Caco-2 (cell line): ENCODE measurements around the gene FASN. TPM values are rescaled to one million over a fixed set of nuclear protein-coding genes. Genes with fewer than 3 reads are reported as not detected.

Source experiments
- BruUV-seq: library from RNA; stranded (reverse); fragments of 400-500 nt; replicated peaks from 2 replicates; lab custom pipeline; 2021; lab: Mats Ljungman, UMichigan
- CTCF ChIA-PET: fragments of 300-600 bp; sonication (Branson Sonifier 250); formaldehyde crosslinking; loops from one replicate; lab custom pipeline; 2022; ENCODE audit warnings: antibody characterized with exemption; lab: Charles Lee
- POLR2A ChIA-PET: fragments of 300-600 bp; sonication (Branson Sonifier 250); formaldehyde crosslinking; loops from one replicate; lab custom pipeline; 2022; ENCODE audit warnings: antibody characterized with exemption; lab: Charles Lee
- DNase-seq, 2 experiments: peaks; one replicate each; pipeline versions ENCODE4 v3.0.0 to v3.0.0-alpha.2; 2020 to 2022
- H3K27me3 ChIP-seq: replicated peaks from 2 replicates; pipeline ENCODE4 v1.6.0; 2011; ENCODE audit warnings: low read length; ENCODE audit not compliant: control insufficient read depth, insufficient read depth
- H3K36me3 ChIP-seq: 2 replicates; pipeline ENCODE4 v1.5.1; 2011; ENCODE audit warnings: low read length; ENCODE audit not compliant: control insufficient read depth, insufficient read depth
- H3K4me1 ChIP-seq: fragments of 250-450 bp; sonication (Bioruptor Pico); 2 replicates; pipeline ENCODE4 v1.5.1; 2020; ENCODE audit warnings: mild to moderate bottlenecking
- H3K4me3 ChIP-seq: 2 replicates; pipeline ENCODE4 v1.5.1; 2011; ENCODE audit warnings: low read depth, mild to moderate bottlenecking, control low read depth, low read length
- H3K9me3 ChIP-seq: fragments of 250-450 bp; sonication (Bioruptor Pico); 2 replicates; pipeline ENCODE4 v1.5.1; 2020; ENCODE audit warnings: mild to moderate bottlenecking, moderate library complexity
- H3K27ac Mint-ChIP-seq: one replicate; pipeline ENCODE4 v1.8.0; 2022; ENCODE audit warnings: mixed read lengths; ENCODE audit not compliant: unreplicated experiment
- H3K27me3 Mint-ChIP-seq: one replicate; pipeline ENCODE4 v1.8.0; 2022; ENCODE audit warnings: mixed read lengths; ENCODE audit not compliant: insufficient read depth, unreplicated experiment
- H3K36me3 Mint-ChIP-seq: one replicate; pipeline ENCODE4 v1.8.0; 2022; ENCODE audit warnings: mild to moderate bottlenecking, mixed read lengths; ENCODE audit not compliant: insufficient read depth, unreplicated experiment
- H3K4me1 Mint-ChIP-seq: one replicate; pipeline ENCODE4 v1.8.0; 2022; ENCODE audit warnings: low read depth, mixed read lengths; ENCODE audit not compliant: unreplicated experiment
- H3K4me3 Mint-ChIP-seq: one replicate; pipeline ENCODE4 v1.8.0; 2022; ENCODE audit warnings: mild to moderate bottlenecking, moderate library complexity, mixed read lengths; ENCODE audit not compliant: unreplicated experiment
- H3K9me3 Mint-ChIP-seq: one replicate; pipeline ENCODE4 v1.8.0; 2022; ENCODE audit warnings: mixed read lengths; ENCODE audit not compliant: unreplicated experiment
- intact Hi-C: fragments of 100-400 bp; cut with micrococcal nuclease; formaldehyde crosslinking; loops from one replicate; pipeline ENCODE4 v1.10.0; 2022; ENCODE audit not compliant: unreplicated experiment
- total RNA-seq: library from RNA; stranded (reverse); gene quantifications from 2 replicates; pipeline ENCODE4 v1.2.3, GENCODE V29; 2022
- TF ChIP-seq, protein P1 (sequence below), 2 experiments: fragments of 200-600 bp in 1 of 2; IDR thresholded peaks; 1 replicate in 1 of 2; 2 replicates in 1 of 2; pipeline versions ENCODE4 v1.5.1 to v1.8.0; 2011 to 2022; ENCODE audit warnings: antibody characterized with exemption in 1 of 2, control low read depth in 1 of 2, inconsistent platforms in 1 of 2, low read depth in 1 of 2, low read length in 1 of 2, mild to moderate bottlenecking in 1 of 2, moderate library complexity in 1 of 2; ENCODE audit not compliant: insufficient read depth in 1 of 2, severe bottlenecking in 1 of 2, unreplicated experiment in 1 of 2

FASN gene
- total RNA-seq, 1 experiment from 2014 or later = 330 TPM

DNA sequence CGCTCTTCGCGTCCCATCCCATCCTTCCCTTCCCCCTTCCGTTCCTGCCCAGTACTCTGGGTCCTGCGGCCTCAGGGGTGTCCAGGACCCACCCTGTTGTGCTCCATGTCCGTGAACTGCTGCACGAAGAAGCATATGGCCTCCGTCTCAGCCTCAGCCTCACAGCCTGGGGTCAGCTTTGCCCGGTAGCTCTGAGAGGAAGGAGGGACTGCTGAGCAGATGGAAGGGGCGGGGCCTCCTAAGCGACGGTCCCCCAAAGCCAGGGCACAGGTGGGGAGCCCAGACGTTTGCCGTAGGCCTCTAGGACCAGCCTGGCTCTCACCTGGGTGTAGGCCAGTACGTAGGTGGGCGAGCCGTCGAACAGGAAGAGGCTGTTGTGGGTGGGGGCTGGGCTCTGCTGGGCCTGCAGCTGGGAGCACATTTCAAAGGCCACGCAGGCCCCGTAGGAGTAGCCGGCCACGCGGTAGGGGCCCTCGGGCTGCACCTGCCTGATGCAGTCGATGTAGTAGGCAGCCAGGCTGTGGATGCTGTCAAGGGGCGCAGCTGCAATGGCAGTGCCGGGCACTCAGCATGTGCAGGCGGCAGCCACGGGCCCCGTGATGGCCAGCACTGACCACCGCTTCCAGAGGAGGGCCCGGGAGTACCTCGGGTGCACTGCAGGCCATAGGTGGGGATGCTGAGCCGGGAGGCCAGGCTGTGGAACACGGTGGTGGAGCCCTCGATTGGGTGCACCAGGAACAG lies 17.8 kb downstream of the FASN start:
- ChIA-PET CTCF (interaction anchor here (0.6 kb wide), 1 partner anchor 40 kb away, joined by 3 read pairs; no protein-coding TSS in a partner anchor), POLR2A (interaction anchor here (0.6 kb wide), 1 partner anchor 163 kb away, joined by 4 read pairs; no protein-coding TSS in a partner anchor)
- Mint-ChIP-seq H3K36me3 (peaks cover 89% of the 10 kb centered on the region), H3K27ac (no peak overlapping the region), H3K9me3 (no peaks in the 10 kb centered on the region), H3K4me1 (no peaks in the 10 kb centered on the region), H3K27me3 (no peaks in the 10 kb centered on the region), H3K4me3 (no peak overlapping the region)
- no peak for DNase-seq
- H3K4me1 ChIP-seq = no peaks in the 10 kb centered on the region
- no peak overlapping the region for H3K4me3 ChIP-seq
- no peaks in the 10 kb centered on the region for H3K9me3 ChIP-seq
- TF ChIP-seq, protein P1, sequence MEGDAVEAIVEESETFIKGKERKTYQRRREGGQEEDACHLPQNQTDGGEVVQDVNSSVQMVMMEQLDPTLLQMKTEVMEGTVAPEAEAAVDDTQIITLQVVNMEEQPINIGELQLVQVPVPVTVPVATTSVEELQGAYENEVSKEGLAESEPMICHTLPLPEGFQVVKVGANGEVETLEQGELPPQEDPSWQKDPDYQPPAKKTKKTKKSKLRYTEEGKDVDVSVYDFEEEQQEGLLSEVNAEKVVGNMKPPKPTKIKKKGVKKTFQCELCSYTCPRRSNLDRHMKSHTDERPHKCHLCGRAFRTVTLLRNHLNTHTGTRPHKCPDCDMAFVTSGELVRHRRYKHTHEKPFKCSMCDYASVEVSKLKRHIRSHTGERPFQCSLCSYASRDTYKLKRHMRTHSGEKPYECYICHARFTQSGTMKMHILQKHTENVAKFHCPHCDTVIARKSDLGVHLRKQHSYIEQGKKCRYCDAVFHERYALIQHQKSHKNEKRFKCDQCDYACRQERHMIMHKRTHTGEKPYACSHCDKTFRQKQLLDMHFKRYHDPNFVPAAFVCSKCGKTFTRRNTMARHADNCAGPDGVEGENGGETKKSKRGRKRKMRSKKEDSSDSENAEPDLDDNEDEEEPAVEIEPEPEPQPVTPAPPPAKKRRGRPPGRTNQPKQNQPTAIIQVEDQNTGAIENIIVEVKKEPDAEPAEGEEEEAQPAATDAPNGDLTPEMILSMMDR (IDR thresholded peaks at IDR 0.05; ENCODE audit: insufficient read depth in 1 of 2, low read depth in 1 of 2, low read length in 1 of 2, severe bottlenecking in 1 of 2, unreplicated experiment in 1 of 2) = no peak
- intact Hi-C loops = no loop called here
- no peaks in the 10 kb centered on the region for H3K27me3 ChIP-seq
- peaks cover 2% of the 10 kb centered on the region; the same call in 1 of the 2 replicates for H3K36me3 ChIP-seq
- no TSS peak for BruUV-seq

DNA sequence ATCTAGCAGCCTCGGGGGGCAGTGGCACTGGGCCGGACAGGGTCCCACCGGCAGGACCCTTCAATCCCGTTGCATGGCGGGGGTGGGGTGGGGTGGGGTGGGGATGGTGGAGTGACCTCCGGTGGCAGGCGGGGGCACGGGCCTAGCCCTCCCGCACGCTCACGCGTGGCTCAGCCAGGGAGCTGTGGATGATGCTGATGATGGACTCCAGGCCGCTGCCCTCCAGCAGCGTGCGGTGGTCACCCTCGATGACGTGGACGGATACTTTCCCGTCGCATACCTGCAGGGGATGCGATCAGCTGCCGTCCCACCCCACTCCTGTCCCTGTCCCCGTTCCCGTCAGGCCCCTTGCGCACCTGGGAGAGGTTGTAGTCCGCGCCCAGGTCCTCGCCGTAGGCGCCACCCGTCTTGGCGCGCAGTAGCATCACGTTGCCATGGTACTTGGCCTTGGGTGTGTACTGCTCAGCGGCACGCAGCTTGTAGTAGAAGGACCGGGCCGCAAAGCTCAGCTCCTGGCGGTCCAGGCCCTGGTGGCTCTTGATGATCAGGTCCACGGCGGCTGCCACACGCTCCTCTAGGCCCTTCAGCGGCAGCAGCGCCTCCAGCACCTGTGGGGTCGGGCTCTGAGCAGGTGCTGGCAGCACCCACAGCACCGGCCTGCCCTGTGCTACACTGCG lies 18.9 kb downstream of the FASN start:
- no peaks in the 10 kb centered on the region for H3K9me3 Mint-ChIP-seq
- intact Hi-C loops = no loop called here
- H3K27me3 ChIP-seq = no peaks in the 10 kb centered on the region
- no peak for DNase-seq
- TF ChIP-seq, protein P1 (IDR thresholded peaks at IDR 0.05; ENCODE audit: insufficient read depth in 1 of 2, low read depth in 1 of 2, low read length in 1 of 2, severe bottlenecking in 1 of 2, unreplicated experiment in 1 of 2) = no peak
- no peaks in the 10 kb centered on the region for H3K4me1 Mint-ChIP-seq
- no peak overlapping the region for H3K27ac Mint-ChIP-seq
- no peaks in the 10 kb centered on the region for H3K27me3 Mint-ChIP-seq
- H3K36me3 ChIP-seq = peaks cover under 1% of the 10 kb centered on the region; the same call in 1 of the 2 replicates
- H3K4me1 ChIP-seq = no peaks in the 10 kb centered on the region
- no peaks in the 10 kb centered on the region for H3K9me3 ChIP-seq
- POLR2A ChIA-PET = interaction anchor here (0.6 kb wide), 1 partner anchor 162 kb away, joined by 4 read pairs; no protein-coding TSS in a partner anchor
- peaks cover 88% of the 10 kb centered on the region for H3K36me3 Mint-ChIP-seq
- BruUV-seq = no TSS peak
- no peak overlapping the region for H3K4me3 ChIP-seq
- no peak overlapping the region for H3K4me3 Mint-ChIP-seq
- CTCF ChIA-PET = interaction anchor here (0.5 kb wide), 1 partner anchor 20 kb away, joined by 4 read pairs; no protein-coding TSS in a partner anchor

DNA sequence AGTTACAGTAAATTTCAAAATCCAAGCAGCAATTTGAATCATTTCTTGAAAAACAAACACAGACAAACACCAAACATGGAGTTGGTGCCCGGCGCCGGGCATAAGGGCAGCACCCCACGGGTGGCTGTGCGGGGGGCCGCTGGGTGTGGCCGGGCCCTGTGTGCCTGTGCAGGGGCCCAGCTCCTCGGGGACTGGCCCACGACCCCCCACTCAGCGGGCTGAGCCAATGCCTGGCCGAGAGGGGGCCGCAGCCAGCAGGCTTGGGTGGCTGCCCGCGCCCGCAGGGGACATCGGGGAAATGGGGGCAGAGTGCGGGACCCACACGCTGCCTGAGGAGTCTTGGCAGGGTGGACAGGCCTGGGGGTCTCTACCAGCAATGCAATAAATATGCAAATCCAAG lies 19.6 kb downstream of the FASN start:
- Mint-ChIP-seq H3K27me3 (no peaks in the 10 kb centered on the region), H3K36me3 (peaks cover 88% of the 10 kb centered on the region), H3K4me1 (no peaks in the 10 kb centered on the region), H3K9me3 (no peaks in the 10 kb centered on the region), H3K4me3 (no peak overlapping the region), H3K27ac (no peak overlapping the region)
- ChIA-PET CTCF (interaction anchor here (0.5 to 0.9 kb wide), 2 partner anchors 21 to 41 kb away, joined by 4 read pairs; partner anchors contain the start of gene DCXR), POLR2A (no interaction called here)
- DNase-seq = no peak
- BruUV-seq = TSS peak; percentile 26
- Histone ChIP-seq H3K4me1 (no peaks in the 10 kb centered on the region), H3K27me3 (no peaks in the 10 kb centered on the region), H3K4me3 (no peak overlapping the region), H3K36me3 (no peaks in the 10 kb centered on the region), H3K9me3 (no peaks in the 10 kb centered on the region)
- intact Hi-C loops = no loop called here
- TF ChIP-seq, protein P1 (IDR thresholded peaks at IDR 0.05; ENCODE audit: insufficient read depth in 1 of 2, low read depth in 1 of 2, low read length in 1 of 2, severe bottlenecking in 1 of 2, unreplicated experiment in 1 of 2) = no peak
